Activated naive CD8-positive, alpha-beta T cell treated with anti-CD3 and anti-CD28 coated beads for 36 hours (primary cell): ENCODE data around the gene ATP7B. TPM values are rescaled to one million over a fixed set of nuclear protein-coding genes. Genes with fewer than 3 reads are reported as not detected.

Experiments used
- DNase-seq: peaks from one replicate; pipeline ENCODE4 v3.0.0; 2021
- H3K27ac Mint-ChIP-seq: one replicate; pipeline ENCODE4 v1.8.0; 2022; ENCODE audit warnings: mild to moderate bottlenecking, moderate library complexity, mixed read lengths
- H3K27me3 Mint-ChIP-seq: one replicate; pipeline ENCODE4 v1.8.0; 2022; ENCODE audit warnings: mild to moderate bottlenecking, mixed read lengths
- H3K36me3 Mint-ChIP-seq: one replicate; pipeline ENCODE4 v1.8.0; 2021; ENCODE audit warnings: mild to moderate bottlenecking, mixed read lengths
- H3K4me1 Mint-ChIP-seq: one replicate; pipeline ENCODE4 v1.8.0; 2021; ENCODE audit warnings: mixed read lengths
- H3K4me3 Mint-ChIP-seq: one replicate; pipeline ENCODE4 v1.8.0; 2022; ENCODE audit warnings: mild to moderate bottlenecking, moderate library complexity, mixed read lengths
- H3K9me3 Mint-ChIP-seq: one replicate; pipeline ENCODE4 v1.8.0; 2022; ENCODE audit warnings: mixed read lengths
- total RNA-seq, 2 experiments: library from RNA; stranded (reverse); gene quantifications; one replicate each; pipeline ENCODE4 v1.2.3, GENCODE V29; 2021

The ATP7B gene
- total RNA-seq, 2 experiments from 2014 or later: 0.66 to 0.80 TPM

DNA sequence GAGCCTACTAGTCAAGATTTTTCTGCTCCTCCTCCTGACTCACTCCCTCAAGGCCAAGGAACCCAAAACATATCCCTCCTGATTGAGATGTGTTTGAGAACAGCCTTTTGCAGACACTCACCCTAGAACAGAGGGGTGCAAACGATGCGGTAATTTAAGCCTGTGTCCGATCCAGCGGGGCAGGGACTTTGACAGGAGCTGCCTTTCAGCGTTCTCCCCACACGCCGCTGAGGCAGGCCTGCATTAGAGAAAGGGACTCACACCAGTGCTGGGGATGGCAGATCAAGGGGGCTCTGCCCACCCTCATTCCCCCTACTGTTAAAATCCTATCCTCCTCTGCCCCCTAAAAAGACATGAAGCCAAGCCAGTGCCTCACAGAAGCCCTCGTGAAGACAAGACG lies 79.0 kb downstream of the ATP7B start:
- peaks cover 1% of the 10 kb centered on the region for H3K4me1 Mint-ChIP-seq
- no peaks in the 10 kb centered on the region for H3K27me3 Mint-ChIP-seq
- no peaks in the 10 kb centered on the region for H3K36me3 Mint-ChIP-seq
- no peak overlapping the region for H3K4me3 Mint-ChIP-seq
- no peaks in the 10 kb centered on the region for H3K9me3 Mint-ChIP-seq
- H3K27ac Mint-ChIP-seq: no peak overlapping the region
- DNase-seq: no peak

DNA sequence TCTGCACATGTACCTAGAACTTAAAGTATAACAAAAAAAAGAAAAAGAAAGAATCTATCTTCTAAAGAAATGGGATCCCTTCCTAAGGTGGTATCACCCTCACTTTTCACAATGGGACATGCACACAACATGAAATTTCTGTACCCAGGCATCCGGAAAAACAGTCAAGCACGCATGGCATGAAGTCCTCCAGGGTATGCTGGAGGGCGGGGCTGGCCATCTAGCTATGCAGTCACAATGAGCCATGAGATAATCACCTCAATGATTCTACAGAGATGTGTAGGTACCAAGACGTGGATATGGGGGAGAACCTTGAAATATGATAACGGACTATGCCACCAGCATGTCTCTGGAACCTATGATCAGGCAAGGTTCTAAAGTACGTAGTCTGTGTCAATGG lies 79.6 kb downstream of the ATP7B start:
- no peak overlapping the region for H3K27ac Mint-ChIP-seq
- no peaks in the 10 kb centered on the region for H3K36me3 Mint-ChIP-seq
- no peaks in the 10 kb centered on the region for H3K9me3 Mint-ChIP-seq
- peaks cover 1% of the 10 kb centered on the region for H3K4me1 Mint-ChIP-seq
- DNase-seq: no peak
- H3K27me3 Mint-ChIP-seq: no peaks in the 10 kb centered on the region
- no peak overlapping the region for H3K4me3 Mint-ChIP-seq

DNA sequence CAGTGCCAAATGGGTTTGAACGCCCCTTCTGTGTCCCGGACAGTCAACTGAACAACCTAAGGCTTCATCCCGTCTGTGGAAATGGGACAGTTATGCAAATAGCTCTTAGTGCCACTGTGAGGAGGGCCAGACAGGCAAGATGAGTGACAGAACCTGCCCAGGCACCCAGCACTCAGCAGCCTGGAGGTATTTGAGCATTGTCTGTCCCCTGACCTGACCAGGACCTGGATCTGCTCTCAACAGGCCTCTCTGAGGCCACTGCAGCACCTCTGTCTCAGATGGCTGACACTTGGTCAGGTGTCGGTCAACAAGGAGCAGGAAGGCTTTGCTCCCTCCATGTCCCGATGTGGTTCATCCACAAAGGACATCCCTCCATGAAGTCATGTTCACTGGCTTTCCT lies 81.6 kb downstream of the ATP7B start:
- H3K36me3 Mint-ChIP-seq: no peaks in the 10 kb centered on the region
- H3K9me3 Mint-ChIP-seq: no peaks in the 10 kb centered on the region
- no peak overlapping the region for H3K4me3 Mint-ChIP-seq
- peaks cover 8% of the 10 kb centered on the region for H3K4me1 Mint-ChIP-seq
- DNase-seq: no peak
- no peak overlapping the region for H3K27ac Mint-ChIP-seq
- no peaks in the 10 kb centered on the region for H3K27me3 Mint-ChIP-seq

DNA sequence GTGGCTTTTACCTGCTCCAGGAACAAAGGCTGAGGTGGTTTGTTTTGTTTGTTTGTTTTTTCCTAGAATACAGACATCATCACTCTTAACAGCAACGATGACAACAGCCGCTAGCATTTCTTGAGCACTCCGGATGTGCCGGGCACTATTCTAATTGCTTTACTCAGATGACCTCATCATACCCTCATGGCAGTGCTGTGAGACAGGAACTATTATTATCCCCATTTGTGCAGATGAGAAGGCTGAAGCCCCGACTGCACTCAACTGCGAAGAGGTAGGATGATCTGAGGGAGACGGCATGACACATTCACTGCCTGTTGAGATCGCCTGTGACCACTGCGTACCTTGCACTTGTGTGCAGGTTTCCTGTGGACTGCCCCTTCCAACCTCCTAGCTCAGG lies 83.0 kb downstream of the ATP7B start:
- Mint-ChIP-seq H3K36me3 (no peaks in the 10 kb centered on the region), H3K4me1 (peaks cover 10% of the 10 kb centered on the region), H3K27me3 (no peaks in the 10 kb centered on the region), H3K9me3 (no peaks in the 10 kb centered on the region), H3K27ac (no peak overlapping the region), H3K4me3 (no peak overlapping the region)
- DNase-seq: no peak

DNA sequence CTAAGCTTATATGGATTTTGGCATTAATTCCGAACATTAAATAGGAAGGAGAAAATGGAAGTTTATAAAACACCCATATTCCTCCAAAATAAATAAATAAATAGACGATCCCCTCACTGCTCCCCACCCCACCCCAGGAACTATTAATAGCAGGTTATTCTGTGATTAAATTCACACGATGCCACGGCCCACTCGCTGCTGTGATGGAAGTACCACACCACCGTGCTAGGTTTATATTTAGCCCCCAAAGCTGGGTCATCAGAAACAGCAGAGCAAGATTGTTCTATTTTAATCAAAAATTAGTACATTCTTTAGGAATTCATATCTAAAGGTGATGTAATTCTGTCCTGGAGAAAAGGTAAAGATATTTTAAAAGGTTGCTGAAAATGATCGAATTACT lies 84.1 kb downstream of the ATP7B start:
- Mint-ChIP-seq H3K4me3 (no peak overlapping the region), H3K27ac (no peak overlapping the region), H3K4me1 (peaks cover 13% of the 10 kb centered on the region), H3K9me3 (no peaks in the 10 kb centered on the region), H3K27me3 (no peaks in the 10 kb centered on the region), H3K36me3 (no peaks in the 10 kb centered on the region)
- DNase-seq: no peak

DNA sequence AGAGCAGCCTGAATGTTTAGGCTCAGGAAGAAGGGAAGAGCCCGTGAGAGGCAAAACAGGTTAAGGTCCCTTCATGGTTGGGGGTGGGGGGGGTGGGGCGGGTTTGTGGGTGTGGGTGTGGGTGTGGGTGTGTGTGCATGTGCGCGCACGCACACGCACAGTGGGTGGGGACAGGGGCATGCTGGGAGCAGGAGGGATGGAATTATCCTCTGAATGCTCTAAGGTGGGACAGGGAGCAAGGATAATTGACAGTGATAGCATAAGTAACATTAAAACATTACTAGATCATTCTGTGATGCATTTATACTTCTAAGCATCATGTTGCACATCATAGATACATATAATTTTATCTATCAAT lies 84.7 kb downstream of the ATP7B start:
- H3K4me3 Mint-ChIP-seq: no peak overlapping the region
- no peaks in the 10 kb centered on the region for H3K27me3 Mint-ChIP-seq
- H3K36me3 Mint-ChIP-seq: no peaks in the 10 kb centered on the region
- DNase-seq: no peak
- no peak overlapping the region for H3K27ac Mint-ChIP-seq
- no peaks in the 10 kb centered on the region for H3K9me3 Mint-ChIP-seq
- peaks cover 15% of the 10 kb centered on the region for H3K4me1 Mint-ChIP-seq

DNA sequence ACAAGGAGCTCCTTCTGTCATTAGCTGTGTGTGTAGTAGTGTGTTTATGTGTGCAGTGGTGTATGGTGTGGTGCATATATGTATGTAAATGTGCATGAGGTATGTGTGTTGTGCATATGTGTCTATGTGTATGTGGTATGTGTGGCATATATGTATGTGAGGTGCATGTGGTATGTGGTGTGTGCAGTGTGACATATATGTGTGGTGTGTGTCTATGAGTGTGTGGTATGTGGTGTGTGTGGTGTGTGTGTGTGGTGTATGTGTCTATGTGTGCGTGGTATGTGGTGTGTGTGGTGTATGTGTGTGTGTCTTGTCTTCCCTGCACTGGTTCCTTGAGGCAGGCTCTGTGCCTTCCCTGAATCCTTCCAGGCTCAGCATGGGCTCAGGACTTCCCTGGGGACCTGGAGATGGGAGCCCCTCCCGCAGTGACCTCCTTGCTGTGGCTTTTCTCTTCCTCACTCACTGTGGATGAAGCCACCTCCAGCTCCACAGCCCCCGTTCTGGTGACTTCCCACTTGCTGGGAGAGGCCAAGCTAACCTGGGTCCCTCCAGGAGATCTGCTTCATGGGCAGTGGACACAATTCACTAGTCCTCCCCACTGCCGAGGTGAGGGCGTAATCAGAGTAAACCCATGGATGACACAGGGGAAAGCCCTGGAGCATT lies 85.3 kb downstream of the ATP7B start:
- Mint-ChIP-seq H3K4me1 (peaks cover 15% of the 10 kb centered on the region), H3K36me3 (no peaks in the 10 kb centered on the region), H3K27me3 (no peaks in the 10 kb centered on the region), H3K4me3 (no peak overlapping the region), H3K9me3 (no peaks in the 10 kb centered on the region), H3K27ac (no peak overlapping the region)
- no peak for DNase-seq

DNA sequence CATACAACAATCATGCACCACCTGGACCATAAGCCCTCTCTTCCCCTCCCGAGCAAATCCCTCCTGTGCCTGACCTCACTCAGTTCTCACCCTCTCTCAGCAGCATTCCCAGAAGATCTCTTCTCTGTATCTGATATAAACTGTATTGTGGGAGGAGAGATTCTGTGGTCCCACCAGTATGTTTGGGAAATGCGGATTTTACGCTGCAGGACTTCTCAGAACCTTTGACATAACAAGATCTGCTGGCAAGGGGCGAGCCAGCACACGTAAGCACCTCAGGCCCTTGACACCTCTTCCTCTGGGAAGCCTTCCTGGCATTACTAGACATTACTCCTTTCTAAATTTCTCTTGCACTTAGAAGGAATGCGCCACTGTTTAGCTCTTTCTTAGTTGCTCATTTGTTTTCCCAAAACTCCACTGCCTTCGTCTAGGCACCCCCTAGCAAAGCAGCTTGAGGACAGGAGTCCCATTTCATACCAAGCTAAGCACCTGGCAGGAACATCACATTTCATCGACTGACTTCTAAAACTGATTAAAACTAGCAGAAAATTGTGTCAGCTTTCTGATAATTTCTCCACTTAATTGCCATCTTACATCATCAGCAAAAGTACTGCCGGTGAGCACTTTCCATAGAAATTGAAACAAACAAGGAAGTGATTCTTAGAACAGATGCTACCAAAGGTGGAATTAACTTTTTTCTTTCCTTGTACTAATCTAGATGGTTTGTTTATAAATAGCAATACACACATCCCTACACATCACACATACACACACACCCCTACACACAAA lies 86.3 kb downstream of the ATP7B start:
- no peak overlapping the region for H3K27ac Mint-ChIP-seq
- peaks cover 15% of the 10 kb centered on the region for H3K4me1 Mint-ChIP-seq
- DNase-seq: no peak
- H3K36me3 Mint-ChIP-seq: no peaks in the 10 kb centered on the region
- H3K27me3 Mint-ChIP-seq: no peaks in the 10 kb centered on the region
- no peaks in the 10 kb centered on the region for H3K9me3 Mint-ChIP-seq
- no peak overlapping the region for H3K4me3 Mint-ChIP-seq

DNA sequence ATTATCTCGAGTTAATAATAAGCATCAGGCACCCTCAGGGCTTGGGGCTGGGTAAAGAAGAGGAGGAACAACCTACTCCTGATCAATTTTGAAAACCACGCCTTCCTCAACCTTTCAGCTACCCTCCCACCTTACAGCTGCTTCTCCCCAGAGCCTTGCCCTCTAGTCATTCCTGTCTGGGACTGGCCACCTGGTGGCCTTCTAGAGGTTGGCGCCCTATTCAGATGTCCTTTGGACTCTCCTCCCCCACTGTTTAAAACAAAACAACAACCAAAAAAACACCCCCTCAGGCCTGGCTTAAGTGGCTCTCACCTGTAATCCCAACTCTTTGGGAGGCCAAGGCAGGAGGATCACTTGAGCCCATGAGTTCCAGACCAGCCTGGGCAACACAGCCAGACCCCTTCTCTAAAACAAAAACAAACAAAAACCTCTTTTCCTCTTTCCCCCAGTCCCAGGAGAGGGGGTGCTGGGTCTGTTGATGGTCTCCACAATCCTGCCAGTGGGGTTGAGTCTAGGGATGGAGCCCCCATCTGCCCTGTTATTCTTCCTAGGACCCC lies 87.2 kb downstream of the ATP7B start:
- H3K9me3 Mint-ChIP-seq: no peaks in the 10 kb centered on the region
- no peaks in the 10 kb centered on the region for H3K27me3 Mint-ChIP-seq
- no peak overlapping the region for H3K27ac Mint-ChIP-seq
- H3K36me3 Mint-ChIP-seq: no peaks in the 10 kb centered on the region
- no peak overlapping the region for H3K4me3 Mint-ChIP-seq
- DNase-seq: peak; percentile 19
- H3K4me1 Mint-ChIP-seq: peaks cover 15% of the 10 kb centered on the region

DNA sequence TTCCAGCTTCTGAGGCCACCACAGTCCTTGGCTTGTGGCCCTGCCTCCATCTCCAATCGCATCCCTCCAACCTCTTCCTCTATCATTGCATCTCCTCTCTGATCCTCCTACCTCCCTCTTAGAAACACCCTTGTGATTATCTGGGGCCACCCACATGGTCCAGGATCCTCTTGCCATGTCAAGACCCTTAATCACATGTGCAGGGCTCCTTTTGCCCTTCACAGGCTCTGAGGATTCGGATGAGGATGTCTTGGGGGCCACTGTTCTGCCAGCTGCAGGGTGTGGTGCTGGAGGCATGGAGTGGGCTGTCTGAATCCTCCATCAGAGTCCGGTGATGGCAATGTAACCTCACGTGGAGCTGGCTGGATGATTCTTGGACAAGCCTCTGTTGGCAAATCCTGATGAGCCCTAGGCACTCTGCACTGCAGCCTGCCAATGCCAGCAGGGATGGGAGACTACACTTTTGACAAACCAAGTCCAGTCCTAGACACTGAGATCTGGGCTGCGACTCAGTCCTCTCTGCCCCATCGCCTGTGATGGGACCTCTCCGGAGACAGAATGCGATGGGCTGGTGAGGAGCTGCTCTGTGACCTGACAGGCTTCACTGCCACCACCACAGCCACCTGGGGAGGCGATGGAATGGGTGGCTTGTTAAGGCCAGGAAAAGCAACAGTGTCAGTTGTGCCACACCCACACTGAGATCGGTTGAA lies 88.3 kb downstream of the ATP7B start:
- no peak overlapping the region for H3K27ac Mint-ChIP-seq
- DNase-seq: no peak
- H3K4me3 Mint-ChIP-seq: no peak overlapping the region
- H3K9me3 Mint-ChIP-seq: no peaks in the 10 kb centered on the region
- H3K36me3 Mint-ChIP-seq: no peaks in the 10 kb centered on the region
- no peaks in the 10 kb centered on the region for H3K27me3 Mint-ChIP-seq
- peaks cover 15% of the 10 kb centered on the region for H3K4me1 Mint-ChIP-seq

DNA sequence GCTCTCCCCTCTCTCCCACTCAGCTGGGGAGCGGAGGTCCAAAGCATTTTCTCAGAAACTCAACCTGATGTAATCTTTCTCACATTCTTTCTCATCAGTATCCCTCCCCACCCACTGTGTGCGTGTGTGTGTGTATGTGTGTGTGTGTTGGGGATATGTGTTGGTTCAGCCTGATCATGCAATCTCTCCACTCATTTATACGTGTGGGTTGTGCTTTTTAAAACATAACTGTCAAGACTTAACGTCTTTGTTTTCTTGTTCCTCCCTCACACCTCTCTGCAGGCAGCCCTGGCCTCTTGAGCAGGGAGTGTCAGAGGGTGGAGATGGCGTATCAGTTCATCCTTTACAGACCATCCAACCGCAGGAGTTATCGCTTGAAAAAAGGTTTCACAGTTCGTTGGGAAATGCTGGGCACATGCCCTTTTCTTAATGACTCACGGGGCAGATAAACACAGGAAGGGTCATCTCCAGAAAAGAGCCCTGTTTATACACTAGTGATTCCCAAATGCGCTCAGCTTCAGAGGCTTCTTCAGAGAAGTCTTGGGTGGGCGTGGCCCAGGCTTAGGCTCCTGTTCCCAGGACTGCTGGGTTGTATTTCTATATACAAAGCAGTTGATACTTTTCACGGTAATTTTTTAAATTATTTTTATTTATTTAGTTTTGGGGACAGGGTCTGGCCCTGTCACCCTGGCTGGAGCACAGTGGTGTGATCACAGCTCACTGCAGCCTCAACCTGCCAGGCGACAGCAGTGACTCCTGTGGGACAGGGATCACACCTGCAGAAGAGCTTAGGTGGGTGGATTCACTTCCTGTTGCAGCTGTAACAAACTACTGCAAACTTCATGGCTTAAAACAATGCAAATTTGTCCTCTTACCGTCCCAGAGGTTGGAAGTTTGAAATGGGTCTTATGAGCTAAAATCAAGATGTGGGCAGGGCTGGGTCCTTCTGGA lies 89.2 kb downstream of the ATP7B start:
- no peak for DNase-seq
- no peaks in the 10 kb centered on the region for H3K27me3 Mint-ChIP-seq
- peaks cover 15% of the 10 kb centered on the region for H3K4me1 Mint-ChIP-seq
- H3K36me3 Mint-ChIP-seq: no peaks in the 10 kb centered on the region
- no peaks in the 10 kb centered on the region for H3K9me3 Mint-ChIP-seq
- no peak overlapping the region for H3K4me3 Mint-ChIP-seq
- H3K27ac Mint-ChIP-seq: no peak overlapping the region

DNA sequence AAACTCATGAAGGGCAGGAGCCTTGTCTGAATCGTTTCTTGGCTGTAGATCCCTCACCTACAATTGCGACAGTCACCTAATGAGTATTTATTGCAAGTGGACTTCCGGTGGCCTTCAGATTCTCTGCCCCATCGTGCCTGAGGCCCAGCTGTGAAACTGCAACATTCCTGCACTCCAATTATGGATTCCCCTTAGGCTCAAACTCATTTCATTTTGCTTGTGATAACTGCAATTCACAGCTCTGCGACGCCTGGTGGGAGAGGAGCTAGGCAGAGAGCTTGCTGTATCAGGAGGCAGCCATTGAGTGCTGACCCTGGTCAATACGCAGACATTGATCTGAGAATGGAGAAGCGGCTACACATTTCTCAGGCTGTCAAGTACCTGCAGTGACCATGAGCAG lies 90.5 kb downstream of the ATP7B start:
- no peaks in the 10 kb centered on the region for H3K27me3 Mint-ChIP-seq
- H3K9me3 Mint-ChIP-seq: no peaks in the 10 kb centered on the region
- peaks cover 15% of the 10 kb centered on the region for H3K4me1 Mint-ChIP-seq
- H3K36me3 Mint-ChIP-seq: no peaks in the 10 kb centered on the region
- H3K4me3 Mint-ChIP-seq: no peak overlapping the region
- no peak overlapping the region for H3K27ac Mint-ChIP-seq
- DNase-seq: no peak

DNA sequence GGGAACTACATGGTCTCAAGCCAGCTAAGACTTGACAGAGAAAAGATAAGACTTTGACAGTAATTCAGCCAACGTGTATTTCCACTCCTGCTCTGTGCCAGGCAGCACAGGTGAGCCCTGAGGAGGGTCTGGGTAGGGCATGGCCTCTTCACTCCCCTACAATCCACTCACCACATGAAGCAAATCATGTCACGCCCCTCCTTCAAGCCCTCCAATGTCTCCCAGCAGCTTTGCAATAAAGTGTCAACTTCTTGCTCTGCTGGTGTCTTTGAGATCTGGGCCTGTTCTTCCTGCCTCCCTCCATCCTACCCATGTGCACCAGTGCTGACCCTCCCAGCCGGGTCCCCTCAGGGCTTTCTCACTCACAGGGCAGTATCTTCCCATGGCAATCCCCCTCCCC lies 91.0 kb downstream of the ATP7B start:
- Mint-ChIP-seq H3K27ac (no peak overlapping the region), H3K27me3 (no peaks in the 10 kb centered on the region), H3K4me3 (no peak overlapping the region), H3K36me3 (no peaks in the 10 kb centered on the region), H3K4me1 (peaks cover 12% of the 10 kb centered on the region), H3K9me3 (no peaks in the 10 kb centered on the region)
- DNase-seq: no peak

DNA sequence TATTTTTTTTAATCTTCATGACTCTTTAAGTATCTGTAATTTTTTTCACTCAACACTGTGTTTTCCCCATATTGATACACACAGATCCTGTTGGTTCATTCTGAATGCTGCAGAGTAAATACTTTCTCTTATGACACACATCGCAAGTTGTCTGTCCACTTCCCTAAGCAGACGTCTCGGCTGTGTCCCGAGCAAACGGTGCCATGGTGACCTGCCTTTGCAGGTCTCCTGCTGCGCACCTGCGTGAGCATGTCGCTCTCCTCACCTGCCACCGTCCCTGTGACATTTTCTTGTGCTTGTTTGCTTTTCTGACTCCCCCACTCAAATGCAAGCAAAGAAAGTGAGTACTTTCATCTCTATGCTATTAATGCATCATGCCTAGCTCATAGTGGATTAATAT lies 91.7 kb downstream of the ATP7B start:
- no peak overlapping the region for H3K4me3 Mint-ChIP-seq
- no peak for DNase-seq
- peaks cover 6% of the 10 kb centered on the region for H3K4me1 Mint-ChIP-seq
- H3K9me3 Mint-ChIP-seq: no peaks in the 10 kb centered on the region
- no peak overlapping the region for H3K27ac Mint-ChIP-seq
- no peaks in the 10 kb centered on the region for H3K27me3 Mint-ChIP-seq
- H3K36me3 Mint-ChIP-seq: no peaks in the 10 kb centered on the region
